SJSA1 (cell line): Measurements from ENCODE around the gene SOCS1. TPM values are rescaled to one million over a fixed set of nuclear protein-coding genes. Genes with fewer than 3 reads are reported as not detected.
"Not testable (repeated sequence)": the region's sequence is repeated elsewhere in the genome, so short reads cannot be mapped to it uniquely, and the experiment has no call there.

ENCODE experiments used
- DNase-seq, 2 experiments: peaks; one replicate each; pipeline ENCODE4 v3.0.0-alpha.2; 2015 to 2020; ENCODE audit warnings: low spot score in 2 of 2, low read depth in 1 of 2
- H3K27ac ChIP-seq: fragments of 250-450 bp; sonication (Bioruptor Pico); 2 replicates; pipeline ENCODE4 v1.5.1; 2020; ENCODE audit warnings: mild to moderate bottlenecking, moderate library complexity
- H3K27me3 ChIP-seq: fragments of 250-450 bp; sonication (Bioruptor Pico); replicated peaks from 2 replicates; pipeline ENCODE4 v1.5.1; 2020; ENCODE audit warnings: mild to moderate bottlenecking, moderate library complexity
- H3K36me3 ChIP-seq: fragments of 250-450 bp; sonication (Bioruptor Pico); 2 replicates; pipeline ENCODE4 v1.5.1; 2020; ENCODE audit warnings: mild to moderate bottlenecking
- H3K4me1 ChIP-seq: fragments of 250-450 bp; sonication (Bioruptor Pico); replicated peaks from 2 replicates; pipeline ENCODE4 v1.6.1; 2021; ENCODE audit warnings: mild to moderate bottlenecking
- H3K4me3 ChIP-seq: fragments of 250-450 bp; sonication (Bioruptor Pico); 2 replicates; pipeline ENCODE4 v1.5.1; 2020; ENCODE audit warnings: mild to moderate bottlenecking
- H3K9me3 ChIP-seq: fragments of 250-450 bp; sonication (Bioruptor Pico); replicated peaks from 2 replicates; pipeline ENCODE4 v1.5.1; 2020; ENCODE audit warnings: mild to moderate bottlenecking
- total RNA-seq: library from RNA; depleted of rRNA; stranded (reverse); fragments of >200 nt; shearing (Covaris generic); gene quantifications from 2 replicates; pipeline ENCODE4 v1.2.3, GENCODE V29; 2014

Gene SOCS1
- total RNA-seq, 1 experiment from 2014 or later, result 9.0 TPM

DNA sequence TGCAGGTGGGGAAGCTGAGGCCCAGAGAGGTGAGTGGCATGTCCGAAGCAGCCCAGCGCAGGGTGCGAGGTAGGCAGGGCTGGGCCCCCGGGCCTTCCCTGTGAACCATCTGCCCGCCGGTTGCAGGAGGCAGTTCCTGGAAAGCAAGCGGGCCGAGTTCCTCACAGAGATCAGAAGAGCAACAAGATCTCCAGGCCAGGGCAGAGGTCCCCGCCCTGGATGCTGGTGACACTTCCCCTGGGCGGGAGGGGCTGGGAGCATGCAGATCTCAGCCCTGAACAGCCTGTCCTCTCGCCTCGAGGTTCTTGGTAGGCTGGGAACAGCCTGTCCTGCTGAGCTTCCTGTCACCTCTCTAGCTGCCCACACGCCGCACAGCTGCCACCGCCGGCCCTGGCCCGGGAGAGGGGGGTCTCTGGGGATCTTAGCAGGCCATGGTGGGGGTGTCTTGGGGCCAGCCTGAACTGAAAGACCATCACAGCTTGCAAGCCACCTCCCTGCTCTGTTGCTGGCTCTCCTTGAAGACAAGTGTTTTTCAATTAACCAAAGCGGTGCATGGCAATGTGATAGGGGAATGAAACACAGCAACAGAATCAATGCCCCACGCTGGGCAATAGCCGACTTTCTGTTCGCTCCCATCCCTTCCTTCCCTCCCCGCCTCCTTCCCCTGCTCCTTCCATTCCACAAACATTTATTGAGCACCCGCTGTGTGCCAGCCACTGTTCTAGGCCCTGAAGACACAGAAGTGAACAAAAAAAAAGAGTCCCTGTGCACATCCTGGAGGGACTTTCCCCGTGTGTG lies 31.7 kb downstream of the SOCS1 start:
- H3K27me3 ChIP-seq, result no peaks in the 10 kb centered on the region
- H3K36me3 ChIP-seq, result no peaks in the 10 kb centered on the region
- DNase-seq, result no peak
- H3K4me3 ChIP-seq, result no peak overlapping the region
- H3K4me1 ChIP-seq, result no peaks in the 10 kb centered on the region
- H3K27ac ChIP-seq, result no peak overlapping the region
- no peaks in the 10 kb centered on the region for H3K9me3 ChIP-seq

GRCh38 chr16:11220507-11220906 lies 35.5 kb downstream of the SOCS1 start:
- not testable (repeated sequence) for H3K27ac ChIP-seq, DNase-seq

GRCh38 chr16:11219178-11219577 lies 36.8 kb downstream of the SOCS1 start:
- Histone ChIP-seq H3K9me3 (peaks cover 19% of the 10 kb centered on the region), H3K4me3 (no peak overlapping the region), H3K36me3 (no peaks in the 10 kb centered on the region), H3K27ac (no peak overlapping the region), H3K27me3 (no peaks in the 10 kb centered on the region), H3K4me1 (no peaks in the 10 kb centered on the region)
- DNase-seq, result no peak

More at GRCh38 chr16:11220507-11220906, 35.5 kb downstream of the SOCS1 start:
- H3K9me3 ChIP-seq, result peaks cover 19% of the 10 kb centered on the region
- not testable (repeated sequence) for H3K36me3 ChIP-seq, H3K4me3 ChIP-seq, H3K27me3 ChIP-seq, H3K4me1 ChIP-seq

DNA sequence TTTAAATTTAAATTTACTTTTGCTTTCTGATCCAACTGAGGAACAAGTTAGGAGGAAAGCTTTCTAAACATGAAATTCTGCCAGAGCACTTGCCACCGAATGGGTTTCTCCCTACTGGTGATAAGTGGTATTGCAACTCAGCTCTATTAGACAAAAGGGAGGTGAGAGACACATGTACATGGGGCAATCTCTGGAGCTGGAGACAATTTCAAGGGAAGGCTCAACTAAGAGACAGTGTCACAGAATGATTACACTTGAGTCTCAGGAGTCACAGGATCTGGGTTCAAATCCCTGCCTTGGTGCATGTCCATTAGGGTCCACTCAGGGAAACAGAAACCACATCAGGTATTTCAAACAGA lies 37.4 kb downstream of the SOCS1 start:
- no peaks in the 10 kb centered on the region for H3K27me3 ChIP-seq
- no peaks in the 10 kb centered on the region for H3K4me1 ChIP-seq
- no peaks in the 10 kb centered on the region for H3K36me3 ChIP-seq
- no peak overlapping the region for H3K4me3 ChIP-seq
- H3K27ac ChIP-seq, result no peak overlapping the region
- no peak for DNase-seq
- peaks cover 19% of the 10 kb centered on the region for H3K9me3 ChIP-seq

- Histone ChIP-seq H3K36me3 (no peaks in the 10 kb centered on the region), H3K27ac (no peak overlapping the region), H3K4me1 (no peaks in the 10 kb centered on the region), H3K9me3 (peaks cover 19% of the 10 kb centered on the region), H3K4me3 (no peak overlapping the region), H3K27me3 (no peaks in the 10 kb centered on the region)
- DNase-seq, result no peak
Measured at GRCh38 chr16:11217651-11218603, 38.1 kb downstream of the SOCS1 start.

GRCh38 chr16:11215935-11216556 lies 40.0 kb downstream of the SOCS1 start:
- Histone ChIP-seq H3K4me3 (no peak overlapping the region), H3K9me3 (peaks cover 19% of the 10 kb centered on the region), H3K27ac (no peak overlapping the region), H3K36me3 (no peaks in the 10 kb centered on the region), H3K27me3 (no peaks in the 10 kb centered on the region), H3K4me1 (no peaks in the 10 kb centered on the region)
- no peak for DNase-seq

DNA sequence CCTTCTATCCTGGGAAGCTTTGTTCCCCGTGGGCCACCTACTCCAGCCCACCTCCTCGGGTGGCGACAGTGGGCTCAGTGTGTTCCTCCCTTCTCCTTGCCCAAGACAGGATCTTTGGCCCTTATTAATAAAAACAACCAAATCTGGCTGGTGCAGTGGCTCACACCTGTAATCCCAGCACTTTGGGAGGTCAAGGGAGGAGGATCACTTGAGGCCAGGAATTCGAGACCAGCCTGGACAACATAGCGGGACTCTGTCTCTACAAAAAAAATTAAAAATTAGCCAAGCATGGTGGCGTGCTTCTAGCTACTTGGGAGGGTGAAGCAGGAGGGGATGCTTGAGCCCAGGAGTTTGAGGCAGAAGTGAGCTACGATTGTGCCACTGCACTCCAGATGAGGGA lies 42.2 kb downstream of the SOCS1 start:
- Histone ChIP-seq H3K4me1 (no peaks in the 10 kb centered on the region), H3K27me3 (no peaks in the 10 kb centered on the region), H3K4me3 (no peak overlapping the region), H3K27ac (no peak overlapping the region), H3K9me3 (peaks cover 17% of the 10 kb centered on the region), H3K36me3 (no peaks in the 10 kb centered on the region)
- DNase-seq, result no peak

DNA sequence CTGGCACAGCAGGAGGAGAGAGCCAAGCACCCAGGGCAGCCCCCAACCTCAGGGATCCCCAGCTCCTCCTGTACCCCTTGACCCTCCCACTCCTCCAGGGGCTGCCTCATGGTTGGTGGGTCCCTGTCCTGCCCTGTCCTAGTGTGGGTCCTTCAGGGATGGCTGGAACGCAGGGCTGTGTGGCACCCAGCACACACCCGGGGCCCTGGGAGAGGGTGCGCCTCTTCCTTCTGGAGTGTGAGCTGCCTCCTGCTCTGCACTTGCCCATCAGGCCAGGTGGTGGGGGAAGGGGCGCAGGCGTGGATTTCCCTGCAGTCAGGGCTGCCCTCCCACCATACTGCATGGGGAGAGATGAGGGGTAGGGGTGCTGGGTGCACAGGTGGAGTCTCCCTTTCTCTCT lies 42.6 kb downstream of the SOCS1 start:
- DNase-seq, result no peak
- H3K27ac ChIP-seq, result no peak overlapping the region
- no peak overlapping the region for H3K4me3 ChIP-seq
- no peaks in the 10 kb centered on the region for H3K36me3 ChIP-seq
- H3K9me3 ChIP-seq, result peaks cover 13% of the 10 kb centered on the region
- H3K27me3 ChIP-seq, result no peaks in the 10 kb centered on the region
- no peaks in the 10 kb centered on the region for H3K4me1 ChIP-seq

- 0 out of 2 replicates have a peak, but pooled peaks cover 8% of the 10 kb centered on the region for H3K9me3 ChIP-seq
- DNase-seq, result no peak
- H3K4me1 ChIP-seq, result no peaks in the 10 kb centered on the region
- no peaks in the 10 kb centered on the region for H3K27me3 ChIP-seq
- H3K27ac ChIP-seq, result no peak overlapping the region
- no peak overlapping the region for H3K4me3 ChIP-seq
- H3K36me3 ChIP-seq, result no peaks in the 10 kb centered on the region
Measured at GRCh38 chr16:11212798-11213196, 43.2 kb downstream of the SOCS1 start.

- no peak for DNase-seq
- Histone ChIP-seq H3K36me3 (no peaks in the 10 kb centered on the region), H3K27ac (no peak overlapping the region), H3K9me3 (0 out of 2 replicates have a peak, but pooled peaks cover 12% of the 10 kb centered on the region), H3K27me3 (no peaks in the 10 kb centered on the region), H3K4me3 (no peak overlapping the region), H3K4me1 (no peaks in the 10 kb centered on the region)
Measured at GRCh38 chr16:11211977-11212797, 43.8 kb downstream of the SOCS1 start.

DNA sequence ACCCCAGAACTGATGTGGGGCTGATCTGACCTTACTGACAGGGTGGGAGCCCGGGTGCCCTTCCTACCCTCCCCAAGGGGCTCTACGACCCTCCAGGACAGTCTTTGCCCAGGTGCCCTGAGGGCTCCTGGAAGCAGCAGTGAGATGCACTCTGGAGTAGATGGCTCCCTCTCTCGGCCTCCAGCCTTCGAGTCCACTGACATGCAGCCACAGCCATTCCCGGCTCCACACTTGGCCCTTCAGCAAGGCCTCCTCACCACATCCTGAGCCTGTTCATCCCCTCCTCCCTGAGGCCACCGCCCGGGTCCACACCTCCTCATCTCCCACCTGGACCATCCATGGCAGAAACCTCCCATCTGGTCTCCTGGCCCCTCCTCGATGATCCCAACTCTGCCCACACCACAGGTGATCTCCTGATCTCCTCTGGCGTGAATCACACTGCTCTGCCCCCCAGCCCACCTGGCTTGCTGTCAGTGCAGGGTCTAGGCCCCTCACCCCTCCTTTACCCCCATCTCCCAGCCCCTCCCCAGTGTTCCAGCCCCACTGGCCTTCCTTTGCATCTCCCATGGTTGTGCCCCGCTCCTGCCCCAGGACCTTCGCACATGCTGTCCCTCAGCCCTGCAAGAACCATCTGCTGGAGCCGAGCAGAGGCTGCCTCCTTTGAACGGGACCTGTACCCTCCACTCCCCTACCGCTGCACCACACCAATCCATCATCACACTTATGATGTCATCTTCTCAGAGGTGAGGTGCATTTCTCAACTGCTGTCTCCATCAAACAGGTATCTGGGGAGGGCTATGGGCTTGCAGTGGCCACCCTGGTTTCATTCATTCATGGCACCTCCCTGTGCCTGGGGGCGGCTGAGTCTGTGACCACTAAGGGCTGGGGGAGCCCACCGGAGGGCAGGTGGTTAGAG lies 44.7 kb downstream of the SOCS1 start:
- Histone ChIP-seq H3K27ac (no peak overlapping the region), H3K36me3 (no peaks in the 10 kb centered on the region)

DNA sequence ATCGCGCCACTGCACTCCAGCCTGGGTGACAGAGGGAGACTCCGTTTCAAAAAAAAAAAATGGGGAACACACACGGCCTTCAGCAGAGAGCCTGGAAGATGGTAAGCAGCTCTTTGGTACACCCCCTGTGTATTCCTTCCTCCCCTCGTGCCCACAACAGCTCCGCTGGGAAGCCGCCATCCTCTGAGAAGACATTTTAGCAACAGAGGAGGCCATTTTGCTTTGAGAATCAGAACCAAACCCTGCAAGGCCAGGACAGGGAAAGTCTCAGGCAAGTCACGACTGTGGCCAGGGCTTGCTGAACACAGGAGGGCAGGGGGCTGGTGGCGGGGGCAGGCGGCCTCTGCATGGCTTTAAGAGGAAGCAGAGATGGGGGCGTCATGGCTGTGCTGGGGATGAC lies 45.7 kb downstream of the SOCS1 start:
- DNase-seq, result no peak
- Histone ChIP-seq H3K4me1 (no peaks in the 10 kb centered on the region), H3K36me3 (no peaks in the 10 kb centered on the region), H3K27me3 (no peaks in the 10 kb centered on the region), H3K27ac (no peak overlapping the region), H3K9me3 (0 out of 2 replicates have a peak, but pooled peaks cover 4% of the 10 kb centered on the region), H3K4me3 (no peak overlapping the region)

More for the DNA sequence above, 44.7 kb downstream of the SOCS1 start:
- Histone ChIP-seq H3K4me1 (no peaks in the 10 kb centered on the region), H3K9me3 (0 out of 2 replicates have a peak, but pooled peaks cover 11% of the 10 kb centered on the region), H3K4me3 (no peak overlapping the region), H3K27me3 (no peaks in the 10 kb centered on the region)
- no peak for DNase-seq
